Nephron progenitor cell (in vitro differentiated cells): ENCODE data around the gene LPP.

Experiments used
- DNase-seq: peaks from one replicate; pipeline ENCODE4 v3.0.0; 2021
- H3K27ac Mint-ChIP-seq: 2 replicates; pipeline ENCODE4 v1.8.0; 2021; ENCODE audit warnings: mild to moderate bottlenecking, moderate library complexity, mixed read lengths
- H3K27me3 Mint-ChIP-seq: 2 replicates; pipeline ENCODE4 v1.8.0; 2021; ENCODE audit warnings: mild to moderate bottlenecking, low read depth, mixed read lengths; ENCODE audit not compliant: poor library complexity
- H3K36me3 Mint-ChIP-seq: 2 replicates; pipeline ENCODE4 v1.8.0; 2021; ENCODE audit warnings: low read depth, mixed read lengths
- H3K4me1 Mint-ChIP-seq: 2 replicates; pipeline ENCODE4 v1.8.0; 2021; ENCODE audit warnings: mixed read lengths
- H3K4me3 Mint-ChIP-seq: 2 replicates; pipeline ENCODE4 v1.8.0; 2021; ENCODE audit warnings: mild to moderate bottlenecking, moderate library complexity, mixed read lengths
- H3K9me3 Mint-ChIP-seq: 2 replicates; pipeline ENCODE4 v1.8.0; 2021; ENCODE audit warnings: mild to moderate bottlenecking, moderate library complexity, mixed read lengths
- TF ChIP-seq, protein P1 (sequence below): fragments of 200-600 bp; sonication (generic); IDR thresholded peaks from 2 replicates; pipeline ENCODE4 v1.5.0; 2021; ENCODE audit warnings: antibody characterized with exemption

The LPP gene

DNA sequence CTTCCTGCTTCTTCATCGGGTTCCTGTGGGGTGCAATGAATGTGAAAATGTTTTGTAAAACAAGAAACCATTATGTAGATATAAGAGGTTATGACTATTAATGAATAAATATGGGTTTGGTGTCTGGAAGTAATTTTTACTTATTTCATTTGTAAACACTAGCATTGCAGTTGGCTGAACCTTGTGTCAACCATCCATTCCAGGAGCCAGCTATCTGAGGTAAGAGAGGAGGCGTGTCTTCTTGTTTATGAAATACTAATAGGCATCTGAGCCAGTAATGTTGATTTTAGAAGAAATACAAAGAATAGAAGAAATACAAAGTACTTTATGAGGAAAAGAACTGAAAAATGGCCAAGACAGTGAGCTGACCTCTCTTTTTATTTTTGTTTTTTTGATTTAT, 187.5 kb downstream of the LPP start:
- Mint-ChIP-seq H3K4me3 (no peak overlapping the region), H3K4me1 (peaks cover 22% of the 10 kb centered on the region), H3K27me3 (no peaks in the 10 kb centered on the region), H3K27ac (no peak overlapping the region), H3K36me3 (no peaks in the 10 kb centered on the region), H3K9me3 (no peaks in the 10 kb centered on the region)
- TF ChIP-seq, protein P1, sequence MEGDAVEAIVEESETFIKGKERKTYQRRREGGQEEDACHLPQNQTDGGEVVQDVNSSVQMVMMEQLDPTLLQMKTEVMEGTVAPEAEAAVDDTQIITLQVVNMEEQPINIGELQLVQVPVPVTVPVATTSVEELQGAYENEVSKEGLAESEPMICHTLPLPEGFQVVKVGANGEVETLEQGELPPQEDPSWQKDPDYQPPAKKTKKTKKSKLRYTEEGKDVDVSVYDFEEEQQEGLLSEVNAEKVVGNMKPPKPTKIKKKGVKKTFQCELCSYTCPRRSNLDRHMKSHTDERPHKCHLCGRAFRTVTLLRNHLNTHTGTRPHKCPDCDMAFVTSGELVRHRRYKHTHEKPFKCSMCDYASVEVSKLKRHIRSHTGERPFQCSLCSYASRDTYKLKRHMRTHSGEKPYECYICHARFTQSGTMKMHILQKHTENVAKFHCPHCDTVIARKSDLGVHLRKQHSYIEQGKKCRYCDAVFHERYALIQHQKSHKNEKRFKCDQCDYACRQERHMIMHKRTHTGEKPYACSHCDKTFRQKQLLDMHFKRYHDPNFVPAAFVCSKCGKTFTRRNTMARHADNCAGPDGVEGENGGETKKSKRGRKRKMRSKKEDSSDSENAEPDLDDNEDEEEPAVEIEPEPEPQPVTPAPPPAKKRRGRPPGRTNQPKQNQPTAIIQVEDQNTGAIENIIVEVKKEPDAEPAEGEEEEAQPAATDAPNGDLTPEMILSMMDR = no peak
- no peak for DNase-seq

DNA sequence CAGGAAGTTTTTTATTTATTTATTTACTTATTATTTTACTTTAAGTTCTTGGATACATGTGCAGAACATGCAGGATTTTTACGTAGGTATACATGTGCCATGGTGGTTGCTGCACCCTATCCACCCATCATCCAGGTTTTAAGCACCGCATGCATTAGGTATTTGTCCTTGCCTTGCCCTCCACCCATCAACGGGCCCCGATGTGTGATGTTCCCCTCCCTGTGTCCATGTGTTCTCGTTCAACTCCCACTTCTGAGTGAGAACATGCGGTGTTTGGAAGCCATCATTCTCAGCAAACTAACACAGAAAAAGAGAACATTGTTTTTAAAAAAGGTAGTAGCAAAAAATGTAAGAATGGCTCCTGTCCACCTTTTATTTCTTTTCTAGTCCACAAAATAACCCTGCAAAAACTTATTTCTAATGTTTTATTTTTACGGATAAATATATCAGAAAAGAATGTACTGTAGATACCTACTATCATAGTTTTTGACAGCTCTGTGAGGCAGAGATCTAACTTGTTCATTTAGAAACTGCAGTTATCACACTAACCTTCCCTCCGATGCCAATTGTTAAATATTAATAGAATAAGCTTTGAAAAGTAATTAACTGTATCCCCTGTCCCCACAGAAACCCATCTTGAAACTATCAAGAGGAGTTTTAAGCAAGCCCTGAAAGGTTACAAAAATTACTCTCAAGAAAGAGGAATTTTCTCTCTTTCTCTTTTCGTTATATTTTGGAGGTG, 189.2 kb downstream of the LPP start:
- H3K4me1 Mint-ChIP-seq = peaks cover 22% of the 10 kb centered on the region
- H3K9me3 Mint-ChIP-seq = no peaks in the 10 kb centered on the region
- no peaks in the 10 kb centered on the region for H3K36me3 Mint-ChIP-seq
- no peak for DNase-seq
- peak overlapping the region; percentile 37 for H3K27ac Mint-ChIP-seq
- TF ChIP-seq, protein P1 = no peak
- no peak overlapping the region for H3K4me3 Mint-ChIP-seq
- H3K27me3 Mint-ChIP-seq = no peaks in the 10 kb centered on the region

DNA sequence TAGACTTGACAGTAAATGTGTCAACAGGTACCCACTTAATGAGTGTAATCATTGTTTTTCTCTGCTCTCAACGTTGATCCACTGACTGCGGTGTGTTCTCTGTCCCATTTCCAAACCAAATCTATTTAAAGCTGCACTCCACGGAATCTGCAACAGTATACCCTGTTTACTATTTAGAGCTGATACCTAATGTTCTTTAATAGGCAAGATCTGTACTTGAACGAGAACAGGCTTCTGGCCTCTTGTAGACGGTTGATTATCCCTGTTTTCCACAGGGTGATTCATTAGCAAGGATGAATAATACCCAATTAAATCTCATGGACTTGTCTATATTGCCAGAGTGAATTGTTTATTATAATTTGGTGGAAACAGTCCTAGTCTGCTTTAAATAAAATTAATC, 189.9 kb downstream of the LPP start:
- Mint-ChIP-seq H3K27me3 (no peaks in the 10 kb centered on the region), H3K9me3 (no peaks in the 10 kb centered on the region), H3K36me3 (no peaks in the 10 kb centered on the region), H3K4me1 (peaks cover 19% of the 10 kb centered on the region), H3K27ac (no peak overlapping the region), H3K4me3 (no peak overlapping the region)
- TF ChIP-seq, protein P1 = no peak
- no peak for DNase-seq

DNA sequence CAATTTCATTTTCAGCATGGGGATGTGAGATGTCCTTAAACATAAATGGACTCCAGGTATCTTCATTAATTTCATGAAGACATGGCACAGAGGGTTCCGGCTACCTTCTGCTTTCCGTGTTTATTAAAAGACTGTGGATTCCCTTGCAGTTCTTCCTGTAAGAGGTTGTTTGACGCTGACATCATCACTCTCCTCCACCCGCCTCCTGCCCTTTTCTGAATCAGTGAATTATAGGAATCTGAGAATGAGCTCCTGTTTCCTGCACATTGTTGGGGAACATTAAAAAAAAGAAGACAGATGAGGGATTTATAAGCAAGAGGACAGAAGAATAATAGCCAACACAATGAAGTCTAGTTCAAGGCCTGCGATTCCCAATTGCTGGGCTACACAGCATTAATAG, 191.3 kb downstream of the LPP start:
- H3K27ac Mint-ChIP-seq = peak overlapping the region; percentile 58
- peaks cover 11% of the 10 kb centered on the region for H3K4me1 Mint-ChIP-seq
- no peaks in the 10 kb centered on the region for H3K27me3 Mint-ChIP-seq
- no peak overlapping the region for H3K4me3 Mint-ChIP-seq
- H3K9me3 Mint-ChIP-seq = no peaks in the 10 kb centered on the region
- no peaks in the 10 kb centered on the region for H3K36me3 Mint-ChIP-seq
- TF ChIP-seq, protein P1 = no peak
- DNase-seq = no peak

DNA sequence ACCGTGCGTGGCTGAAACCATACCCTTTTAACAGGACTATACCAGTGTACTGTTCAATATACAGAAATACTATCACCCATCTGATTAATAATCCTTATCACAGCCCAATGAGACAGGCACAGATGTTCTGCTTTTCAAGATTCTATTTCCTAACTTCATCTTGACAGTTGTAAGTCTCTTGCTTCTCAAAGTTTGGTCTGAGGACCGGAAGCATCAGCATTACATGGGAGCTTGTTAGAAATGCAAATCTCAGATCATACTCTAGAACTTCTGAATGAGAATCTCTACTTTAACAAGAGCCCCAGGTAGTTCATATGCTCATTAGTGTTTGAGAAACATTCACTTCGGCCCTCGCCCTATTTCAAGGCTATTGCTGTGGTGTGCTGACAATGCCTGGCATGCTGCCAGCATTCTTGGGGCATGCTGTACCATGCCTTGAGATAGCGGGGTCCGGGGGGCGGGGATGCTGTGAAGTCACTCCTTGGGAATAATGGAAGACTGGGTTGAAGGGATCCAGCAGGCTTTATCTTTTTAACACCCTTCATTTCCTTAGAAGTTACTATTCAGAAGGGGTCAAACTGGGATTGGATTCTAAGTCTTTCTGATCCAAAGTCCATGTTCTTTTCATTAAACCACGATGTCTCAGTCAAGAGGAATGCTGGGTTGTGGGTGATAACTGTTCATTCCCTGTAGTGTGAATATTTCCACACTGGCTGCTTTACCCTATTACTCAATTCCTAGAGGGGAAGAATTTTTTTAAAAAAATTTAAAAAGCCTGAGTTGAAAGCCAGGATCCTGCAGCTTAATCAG, 194.7 kb downstream of the LPP start:
- DNase-seq = no peak
- no peaks in the 10 kb centered on the region for H3K27me3 Mint-ChIP-seq
- no peak overlapping the region for H3K27ac Mint-ChIP-seq
- TF ChIP-seq, protein P1 = no peak
- no peaks in the 10 kb centered on the region for H3K9me3 Mint-ChIP-seq
- H3K4me1 Mint-ChIP-seq = peaks cover 11% of the 10 kb centered on the region
- H3K36me3 Mint-ChIP-seq = no peaks in the 10 kb centered on the region
- H3K4me3 Mint-ChIP-seq = no peak overlapping the region
